Left renal pelvis (tissue), 4 donors: ENCODE measurements around the gene PNMA6F. TPM values are rescaled to one million over a fixed set of nuclear protein-coding genes. Genes with fewer than 3 reads are reported as not detected.

Experiments
- DNase-seq, 4 donors: peaks; one replicate each; pipeline ENCODE4 v3.0.0-alpha.2; 2013; ENCODE audit warnings: low read depth in 4 of 4, low spot score in 3 of 4
- polyA plus RNA-seq, 4 donors: library from polyadenylated mRNA; unstranded; fragments of 120-200 nt; gene quantifications; one replicate each; pipeline ENCODE4 v1.2.1, GENCODE V29; 2013; ENCODE audit not compliant: insufficient read length in 4 of 4

Gene PNMA6F
- under 1 TPM; 0.04 to 0.14 (median 0.10) TPM for polyA plus RNA-seq

GRCh38 chrX:153321381-153322124 is at the start of gene PNMA6F:
TSS of gene PNMA6F (minus strand) at chrX:153321767. CDS start at chrX:153320674, 1,093 bp downstream.
- no peak for DNase-seq

- DNase-seq: no peak
These were observed 49.7 kb upstream of the PNMA6F start for GRCh38 chrX:153371256-153371655.

- no peak for DNase-seq
These were observed 48.9 kb upstream of the PNMA6F start for GRCh38 chrX:153370293-153371055.

- no peak for DNase-seq
These were observed 45.4 kb upstream of the PNMA6F start for GRCh38 chrX:153366878-153367538.

GRCh38 chrX:153366119-153366518 is 44.6 kb upstream of the PNMA6F start:
- DNase-seq: no peak

- DNase-seq: no peak
These were observed 44.1 kb upstream of the PNMA6F start for GRCh38 chrX:153365670-153366069.

- DNase-seq: no peak
These were observed 40.3 kb upstream of the PNMA6F start for GRCh38 chrX:153361781-153362397.

- DNase-seq: no peak
These were observed 36.3 kb upstream of the PNMA6F start for GRCh38 chrX:153357877-153358276.

- no peak for DNase-seq
These were observed 31.8 kb upstream of the PNMA6F start for GRCh38 chrX:153353416-153353815.

GRCh38 chrX:153352858-153353257 is 31.3 kb upstream of the PNMA6F start:
- DNase-seq: no peak

GRCh38 chrX:153351981-153352380 is 30.4 kb upstream of the PNMA6F start:
- DNase-seq: no peak

GRCh38 chrX:153349952-153350351 is 28.4 kb upstream of the PNMA6F start:
- no peak for DNase-seq

- DNase-seq: no peak
These were observed 26.9 kb upstream of the PNMA6F start for GRCh38 chrX:153348421-153348820.

- no peak for DNase-seq
These were observed 26.0 kb upstream of the PNMA6F start for GRCh38 chrX:153347530-153347929.

- DNase-seq: no peak
These were observed 22.1 kb upstream of the PNMA6F start for GRCh38 chrX:153343674-153344073.

- DNase-seq: no peak
These were observed 21.4 kb upstream of the PNMA6F start for GRCh38 chrX:153342762-153343558.

GRCh38 chrX:153340111-153340510 is 18.5 kb upstream of the PNMA6F start:
- DNase-seq: no peak

GRCh38 chrX:153339662-153340061 is 18.1 kb upstream of the PNMA6F start:
- no peak for DNase-seq

GRCh38 chrX:153338836-153339235 is 17.3 kb upstream of the PNMA6F start:
- no peak for DNase-seq

- DNase-seq: no peak
These were observed 15.4 kb upstream of the PNMA6F start for GRCh38 chrX:153336988-153337387.
